ENCODE data around the gene OGFOD3. TPM values are rescaled to one million over a fixed set of nuclear protein-coding genes. Genes with fewer than 3 reads are reported as not detected.

OGFOD3 gene
- total RNA-seq, 1 donor from 2014 or later, result 45.6 TPM

DNA sequence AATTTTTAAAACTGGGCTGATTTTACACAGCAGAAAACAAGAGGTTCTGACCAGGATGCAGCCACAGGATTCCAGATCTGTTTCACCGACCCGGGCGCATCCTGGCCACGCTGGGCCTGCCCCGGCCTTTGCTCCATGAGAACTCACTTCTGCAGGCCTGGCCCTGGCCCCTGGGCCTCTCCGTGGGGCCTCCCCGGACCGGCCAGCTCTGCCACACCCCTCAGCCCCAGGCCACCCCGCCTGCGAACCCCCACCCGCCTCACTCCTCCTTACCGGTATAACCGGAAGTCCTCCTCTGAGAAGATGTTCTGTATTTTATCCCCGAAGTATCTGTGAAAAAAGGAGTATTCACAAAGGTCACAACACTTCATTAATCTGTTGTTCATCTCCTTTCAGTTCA, 13.3 kb downstream of the OGFOD3 start:
- DNase-seq (ENCODE audit: low spot score), result no peak

DNA sequence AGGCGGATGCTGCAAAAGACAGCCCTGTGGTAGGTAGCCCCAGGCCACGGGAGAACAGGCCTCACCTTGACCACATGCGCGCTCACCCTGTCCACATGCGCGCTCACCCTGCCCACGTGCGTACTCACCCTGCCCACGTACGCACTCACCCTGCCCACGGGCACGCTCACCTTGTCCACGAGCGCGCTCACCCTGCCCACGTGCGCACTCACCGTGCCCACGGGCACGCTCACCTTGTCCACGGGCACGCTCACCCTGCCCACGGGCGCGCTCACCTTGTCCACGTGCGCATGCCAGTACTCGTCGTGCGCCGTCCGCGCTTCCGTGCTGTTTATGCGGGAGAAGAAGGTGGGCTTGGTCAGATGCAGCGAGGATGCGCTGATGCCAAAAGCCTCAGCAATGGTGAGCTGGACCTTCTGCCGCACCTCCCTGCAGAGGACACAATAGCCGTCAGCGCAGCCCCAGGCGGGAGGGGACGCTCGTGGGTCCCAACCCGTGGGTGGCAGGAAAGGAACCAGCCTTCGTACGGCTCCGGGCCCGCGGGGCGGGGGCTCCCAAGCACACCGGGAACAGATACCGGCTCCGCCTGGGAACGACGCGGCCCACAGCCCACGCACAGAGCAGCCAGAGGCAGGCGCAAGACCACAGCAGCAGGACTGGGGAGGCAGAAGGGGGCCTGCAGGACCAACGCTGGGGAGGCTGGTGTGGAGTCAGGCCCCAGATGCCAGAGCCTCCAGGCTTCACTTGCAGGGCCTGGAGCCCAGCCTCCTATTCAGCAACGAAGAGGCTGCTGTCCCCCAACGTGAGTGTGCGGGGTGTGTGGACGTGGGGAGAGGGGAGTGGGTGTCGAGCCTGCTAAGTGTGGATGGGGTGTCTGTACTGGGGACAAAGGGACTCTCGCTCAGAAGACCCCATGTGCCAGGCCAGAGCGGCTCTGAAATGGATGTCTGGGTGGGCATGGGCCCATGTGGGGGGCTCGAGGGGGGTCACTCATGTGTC, 14.4 kb downstream of the OGFOD3 start:
- no peak for DNase-seq (ENCODE audit: low spot score)

DNA sequence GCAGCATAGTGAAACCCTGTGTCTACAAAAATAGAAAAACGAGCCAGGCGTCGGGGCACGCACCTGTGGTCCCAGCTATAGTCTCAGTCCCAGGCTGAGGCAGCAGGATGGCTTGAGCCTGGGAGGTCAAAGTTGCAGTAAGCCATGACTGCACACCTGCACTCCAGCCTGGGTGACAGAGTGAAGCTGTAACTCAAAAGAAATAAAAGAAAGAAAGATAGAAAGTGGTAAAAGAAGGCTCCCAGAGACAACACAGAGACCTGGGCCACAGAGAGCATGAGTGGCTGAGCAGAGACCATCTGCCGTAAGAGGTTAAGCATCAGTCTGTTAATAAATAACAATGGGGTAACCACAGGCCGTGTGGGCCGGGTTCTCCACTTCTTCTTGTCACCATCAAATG, 15.5 kb downstream of the OGFOD3 start:
- no peak for DNase-seq (ENCODE audit: low spot score)

DNA sequence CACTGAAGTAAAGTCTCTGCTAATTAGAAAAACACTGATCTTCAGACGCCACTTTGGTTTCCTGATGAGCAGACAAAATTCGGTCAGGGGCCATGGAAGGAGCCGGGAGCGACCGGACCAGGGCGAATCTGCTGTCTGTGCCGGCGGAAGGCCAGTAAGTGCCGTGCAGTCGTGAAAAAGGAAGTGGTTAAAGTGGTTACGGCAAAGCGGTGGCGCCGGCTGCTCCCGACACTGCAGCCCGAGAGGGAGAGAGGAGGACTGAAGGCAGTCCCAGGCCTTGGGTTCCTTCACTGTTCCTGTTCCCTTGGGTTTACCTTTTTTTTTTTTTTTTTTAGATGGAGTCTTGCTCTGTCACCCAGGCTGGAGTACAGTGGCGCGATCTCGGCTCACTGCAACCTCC, 17.6 kb downstream of the OGFOD3 start:
- peak; percentile 37 for DNase-seq (ENCODE audit: low spot score)

DNA sequence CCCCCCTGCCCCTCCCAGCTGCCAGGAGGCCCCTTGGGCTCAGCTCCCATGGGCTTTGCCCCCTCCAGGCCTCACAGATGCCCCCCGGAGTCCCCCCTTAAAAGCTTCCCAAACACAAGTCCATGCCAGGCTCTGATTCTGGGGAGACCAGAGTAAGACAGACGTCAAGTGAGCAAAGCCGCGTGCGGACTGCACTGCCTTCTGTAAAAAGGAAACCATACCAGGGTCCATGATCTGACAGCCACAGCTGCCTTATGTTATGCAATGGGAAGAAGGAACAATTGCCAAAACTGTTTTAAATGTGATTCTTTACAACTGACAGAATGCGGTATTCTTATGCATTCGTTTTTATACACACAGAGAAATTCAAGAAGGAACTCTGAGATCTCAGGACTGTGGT, 18.2 kb downstream of the OGFOD3 start:
- no peak for DNase-seq (ENCODE audit: low spot score)

DNA sequence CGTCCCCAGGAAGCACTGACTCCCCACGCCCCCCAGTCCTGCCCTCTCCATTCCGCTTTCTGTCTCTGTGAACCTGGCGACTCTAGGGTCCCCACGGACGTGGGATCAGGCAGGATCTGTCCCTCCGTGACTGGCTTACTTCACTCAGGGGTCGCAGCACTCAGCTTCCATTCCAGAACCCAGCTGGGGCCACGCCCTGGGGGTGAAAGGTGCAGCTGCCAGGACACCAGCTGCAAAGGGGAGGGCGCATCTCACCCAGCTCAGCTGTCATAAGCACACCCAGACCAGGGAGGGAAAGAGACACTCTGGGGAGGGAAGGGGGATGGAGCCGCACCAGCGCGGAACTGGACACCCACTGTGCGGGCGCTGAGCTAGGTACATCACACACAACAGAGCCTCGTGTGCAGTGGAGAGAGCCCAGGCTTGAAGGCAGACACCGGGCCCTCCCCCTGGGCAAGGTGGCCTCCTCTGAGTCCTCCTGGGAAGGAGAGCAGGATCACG, 18.7 kb downstream of the OGFOD3 start:
- no peak for DNase-seq (ENCODE audit: low spot score)

DNA sequence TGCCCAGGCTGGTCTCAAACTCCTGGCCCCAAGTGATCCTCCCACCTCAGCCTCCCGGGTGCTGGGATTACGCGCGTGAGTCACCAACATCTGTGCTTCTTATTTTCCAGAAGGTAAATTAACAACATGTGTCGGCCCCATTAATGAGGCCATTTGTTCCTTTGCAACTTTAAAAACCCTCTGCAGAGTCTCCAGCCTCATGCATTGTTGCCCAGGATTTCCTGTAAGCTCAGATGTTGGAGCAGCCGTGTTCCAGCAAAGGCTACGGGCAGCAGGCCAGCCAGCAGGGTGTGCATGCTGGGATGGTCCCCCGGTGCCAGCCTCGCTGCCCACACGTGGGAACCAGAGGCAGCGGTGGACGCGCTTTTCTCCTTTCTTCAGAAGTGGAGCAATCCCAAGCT, 19.3 kb downstream of the OGFOD3 start:
- no peak for DNase-seq (ENCODE audit: low spot score)

DNA sequence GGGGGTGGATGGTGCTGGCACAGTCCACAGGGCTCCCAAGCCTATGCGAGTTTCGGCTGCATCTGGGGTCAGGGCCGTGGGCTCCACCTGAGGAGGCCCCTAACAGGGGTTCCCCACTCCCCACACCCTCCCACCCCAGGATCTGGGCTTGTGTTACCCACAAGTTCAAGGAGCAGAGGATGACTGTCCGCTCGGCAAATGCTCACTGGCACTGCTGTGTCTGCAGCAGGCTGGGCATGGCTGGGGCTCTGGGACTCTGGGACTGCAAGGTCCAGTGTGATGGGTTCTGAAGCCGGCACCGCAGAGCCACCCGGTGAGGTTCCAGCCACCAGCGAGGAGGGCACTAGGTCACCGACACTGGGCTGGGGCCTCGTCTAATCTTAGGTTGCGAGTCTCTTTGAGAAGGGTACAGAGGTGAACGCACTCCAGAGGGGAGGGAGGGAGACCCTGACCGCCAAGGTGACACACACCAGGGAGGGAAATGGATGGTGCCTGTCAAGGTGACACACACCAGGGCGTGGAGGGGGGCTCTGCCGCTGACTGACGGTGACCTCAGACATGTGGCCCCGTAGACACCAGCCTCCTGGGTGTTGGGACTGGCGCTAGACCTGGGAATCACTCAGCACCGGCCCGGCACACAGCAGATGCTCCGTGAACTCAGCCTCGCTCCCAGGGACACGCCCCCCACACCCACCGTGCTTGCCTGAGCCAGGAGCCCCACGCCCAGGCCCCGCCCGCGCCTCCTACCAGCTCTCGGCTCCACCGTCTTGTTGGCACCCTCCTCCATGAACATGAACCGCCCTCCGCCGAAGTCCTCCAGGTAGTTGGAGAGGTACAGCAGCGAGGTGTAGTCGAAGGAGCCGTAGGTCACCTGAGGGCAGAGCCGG, 20.7 kb downstream of the OGFOD3 start:
- DNase-seq (ENCODE audit: low spot score), result no peak

DNA sequence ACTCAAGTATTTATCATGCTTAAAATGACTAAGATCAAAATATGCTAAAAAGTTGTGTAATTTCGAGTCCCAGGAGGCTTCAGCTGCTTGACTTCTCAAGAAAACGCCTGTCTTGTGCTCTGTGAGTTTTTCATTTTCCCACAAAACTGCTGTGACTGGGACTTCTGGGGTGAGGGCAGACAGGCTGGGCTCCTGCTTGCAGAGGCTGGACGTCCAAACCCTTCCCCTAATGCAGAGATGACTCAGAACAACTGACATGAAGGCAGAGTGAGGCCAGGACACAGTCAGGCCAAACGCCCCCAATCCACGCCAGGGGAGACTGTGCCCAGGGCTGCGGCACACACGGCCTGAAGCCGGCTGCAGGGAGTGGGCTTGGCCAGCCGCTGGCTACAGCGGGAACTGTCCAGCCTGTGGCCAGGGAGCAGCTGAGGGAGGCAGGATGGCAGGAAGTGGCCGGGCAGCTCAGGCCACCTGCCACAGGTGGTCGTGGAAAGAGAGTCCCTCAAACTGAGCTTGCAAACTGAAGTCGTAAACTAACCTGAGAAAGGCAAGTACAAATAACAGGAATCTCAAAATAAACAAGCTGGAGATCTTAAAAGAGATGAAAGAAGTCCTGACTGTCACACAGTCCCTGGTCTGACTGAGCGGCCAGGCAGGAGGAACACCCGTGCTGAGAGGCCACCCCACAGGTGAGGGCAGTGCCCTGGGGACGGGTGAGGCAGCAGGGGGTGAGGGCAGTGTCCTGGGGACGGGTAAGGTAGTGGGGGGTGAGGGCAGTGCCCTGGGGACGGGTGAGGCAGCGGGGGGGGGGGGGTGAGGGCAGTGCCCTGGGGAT, 21.6 kb downstream of the OGFOD3 start:
- DNase-seq (ENCODE audit: low spot score), result no peak

DNA sequence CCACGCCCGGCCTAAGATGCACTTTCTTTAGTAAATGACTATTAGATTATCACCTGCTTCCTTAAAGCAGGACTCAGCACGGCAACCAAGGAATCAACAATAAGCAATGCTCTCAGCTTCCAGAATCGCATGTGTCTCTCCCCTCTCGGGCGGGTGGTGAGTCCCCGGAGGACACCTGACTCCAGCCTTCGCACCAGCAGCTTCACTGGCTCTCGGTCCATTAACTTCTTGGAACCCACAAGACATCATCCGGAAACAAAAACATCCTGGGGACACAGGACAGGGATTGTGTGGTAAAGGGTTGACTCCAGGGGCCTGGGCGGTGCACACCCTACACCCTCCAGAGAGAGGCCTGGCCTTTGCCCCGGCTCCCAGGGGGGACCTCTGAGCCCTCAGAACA, 24.1 kb downstream of the OGFOD3 start:
- no peak for DNase-seq (ENCODE audit: low spot score)

DNA sequence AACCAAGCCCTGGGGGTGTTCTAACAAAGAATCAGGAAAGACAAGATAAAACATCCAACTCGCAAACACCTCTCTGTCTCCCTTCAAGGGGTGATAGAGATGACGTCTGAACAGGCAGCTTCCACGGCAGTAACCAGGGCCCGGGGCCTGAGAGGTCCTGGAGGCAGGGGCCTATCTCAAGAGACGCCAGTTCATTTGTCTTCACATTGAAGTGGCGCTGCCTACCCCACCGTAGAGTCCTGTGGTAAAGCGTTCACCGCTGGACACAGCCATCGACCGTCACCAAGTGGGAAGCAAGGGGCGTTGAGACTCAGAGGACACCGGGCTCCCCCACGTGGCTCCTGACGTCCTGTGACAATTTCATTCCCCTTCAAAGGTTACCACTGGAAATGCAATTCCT, 25.4 kb downstream of the OGFOD3 start:
- no peak for DNase-seq (ENCODE audit: low spot score)

DNA sequence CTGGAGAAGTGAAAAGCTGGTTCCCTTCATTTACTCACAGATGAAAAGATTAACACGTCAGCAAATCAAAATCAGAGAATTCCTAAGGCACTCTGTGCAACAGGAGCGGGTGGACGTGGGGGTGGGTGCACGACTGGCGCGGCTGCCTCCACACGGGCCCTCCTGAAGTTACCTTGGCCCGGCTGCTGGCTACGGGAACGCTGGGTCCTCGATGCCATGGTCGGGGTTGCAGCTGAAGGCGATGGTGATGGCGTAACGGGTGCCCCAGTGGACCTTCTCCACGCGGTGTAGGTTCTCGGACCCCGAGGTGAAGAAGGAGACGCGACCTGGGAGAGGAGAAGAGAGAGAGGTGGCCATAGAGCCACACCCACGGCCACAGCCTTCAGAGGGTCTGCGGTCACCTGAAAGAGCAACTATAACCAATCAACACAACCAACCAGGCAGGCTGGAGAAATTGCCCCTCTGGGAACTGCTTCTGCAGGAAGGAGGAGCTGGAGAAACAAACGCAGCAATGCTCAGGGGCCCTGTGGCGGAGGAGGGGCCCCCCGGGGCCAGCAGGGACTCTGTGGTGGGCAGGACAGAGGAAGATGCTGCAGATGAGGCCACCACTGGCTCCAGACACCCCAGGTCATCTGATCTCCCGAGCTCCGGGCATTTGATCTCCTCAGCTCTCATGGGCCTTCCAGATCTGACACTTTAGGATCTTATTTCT, 26.0 kb downstream of the OGFOD3 start:
- DNase-seq (ENCODE audit: low spot score), result no peak

DNA sequence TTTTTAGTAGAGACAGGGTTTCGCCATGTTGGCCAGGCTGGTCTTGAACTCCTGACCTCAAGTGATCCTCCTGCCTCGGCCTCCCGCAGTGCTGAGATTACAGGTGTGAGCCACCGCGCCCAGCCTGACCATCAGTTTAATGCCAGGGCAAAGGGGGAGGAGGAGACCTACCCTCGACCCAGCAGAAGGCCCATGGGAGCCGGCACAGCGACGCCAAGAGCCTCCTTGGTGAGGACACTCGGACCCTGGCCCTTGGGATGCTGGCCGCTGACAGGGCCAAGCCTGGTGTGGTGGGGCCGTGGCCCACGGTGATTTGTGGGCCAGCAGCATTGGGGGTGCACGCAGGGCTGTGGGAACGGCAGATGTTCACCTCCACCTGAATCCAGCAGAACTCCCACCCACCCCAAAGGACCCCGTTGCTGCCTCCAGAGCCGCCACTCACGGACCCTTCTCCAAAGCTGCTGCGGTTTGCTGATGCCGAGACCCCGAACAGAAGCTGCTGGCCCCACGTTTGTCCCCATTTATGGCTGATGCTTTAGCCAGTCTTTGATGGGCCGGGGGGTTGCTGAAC, 26.8 kb downstream of the OGFOD3 start:
- no peak for DNase-seq (ENCODE audit: low spot score)

DNA sequence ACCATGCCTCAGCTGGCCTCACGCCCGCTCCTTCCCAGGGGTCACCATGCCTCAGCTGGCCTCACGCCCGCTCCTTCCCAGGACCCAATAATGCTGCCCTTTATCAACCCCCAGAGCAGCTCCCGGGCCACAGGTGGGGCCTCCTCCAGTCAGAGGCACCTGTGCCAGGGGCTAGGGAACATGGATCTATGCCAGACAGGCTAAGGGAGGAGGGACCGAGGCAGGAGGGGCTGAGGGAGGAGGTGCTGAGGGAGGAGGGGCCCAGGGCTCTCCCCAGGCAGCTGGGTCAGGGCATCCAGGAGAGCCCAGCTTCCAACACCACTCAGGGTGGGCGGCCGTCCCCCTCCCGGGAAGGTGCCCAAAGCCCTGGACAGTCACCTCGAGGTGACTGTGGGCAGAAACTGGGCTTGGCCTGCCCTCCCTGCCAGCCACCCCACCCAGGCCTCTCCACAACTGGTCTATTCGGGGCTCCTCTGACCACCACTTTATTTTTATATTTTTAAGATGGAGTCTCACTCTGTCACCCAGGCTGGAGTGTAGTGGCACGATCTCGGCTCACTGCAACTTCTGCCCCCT, 27.4 kb downstream of the OGFOD3 start:
- no peak for DNase-seq (ENCODE audit: low spot score)

DNA sequence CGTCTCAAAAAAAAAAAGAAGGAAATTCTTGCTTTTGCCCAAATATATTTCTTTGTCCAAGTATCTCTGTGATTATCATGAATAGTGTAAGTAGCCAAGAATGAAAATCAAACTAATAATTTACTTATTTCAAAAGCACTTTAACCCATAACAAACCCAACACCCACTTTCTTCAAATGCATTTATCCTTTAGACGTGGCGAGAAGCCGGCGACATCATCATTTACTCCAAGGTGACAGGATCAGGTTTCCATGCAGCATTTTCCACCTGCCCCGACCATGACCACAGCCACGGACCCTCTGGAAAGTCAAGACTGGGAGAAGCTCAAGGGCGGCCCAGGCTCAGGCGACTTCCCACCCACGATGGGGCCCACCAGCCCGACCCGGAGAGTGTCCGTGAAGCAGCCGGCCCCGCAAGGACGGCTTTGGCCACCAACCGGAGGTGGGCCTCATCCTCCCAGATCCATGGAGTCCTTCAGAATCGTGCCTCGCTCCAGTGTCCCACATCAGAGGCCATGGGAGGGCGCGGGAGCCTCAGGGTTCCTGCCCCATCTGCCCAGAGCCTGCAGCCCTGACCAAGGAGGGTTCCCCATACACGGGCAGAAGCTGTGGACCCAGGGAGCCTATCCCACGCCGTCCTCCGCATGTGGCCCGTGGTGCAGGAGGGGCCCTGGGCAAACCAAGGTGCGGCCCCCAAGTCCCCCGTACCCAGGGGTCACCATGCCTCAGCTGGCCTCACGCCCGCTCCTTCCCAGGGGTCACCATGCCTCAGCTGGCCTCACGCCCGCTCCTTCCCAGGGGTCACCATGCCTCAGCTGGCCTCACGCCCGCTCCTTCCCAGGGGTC, 28.1 kb downstream of the OGFOD3 start:
- no peak for DNase-seq (ENCODE audit: low spot score)

DNA sequence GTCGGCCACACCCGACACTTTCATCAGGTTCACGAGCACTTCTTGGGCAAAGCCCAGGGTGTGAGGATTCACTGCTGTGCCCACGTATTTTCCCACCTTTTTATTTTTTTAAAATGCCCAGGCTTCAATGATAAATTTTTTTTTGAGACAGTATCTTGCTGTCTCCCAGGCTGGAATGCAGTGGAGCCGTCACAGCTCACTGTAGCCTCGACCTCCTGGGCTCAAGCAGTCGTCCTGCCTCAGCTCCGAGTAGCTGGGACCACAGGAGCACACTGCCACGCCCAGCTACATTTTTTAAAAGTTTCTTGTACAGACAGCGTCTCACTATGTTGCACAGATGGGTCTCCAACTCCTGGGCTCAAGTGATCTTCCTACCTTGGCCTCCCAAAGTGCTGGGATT, 29.0 kb downstream of the OGFOD3 start:
- DNase-seq (ENCODE audit: low spot score), result no peak

DNA sequence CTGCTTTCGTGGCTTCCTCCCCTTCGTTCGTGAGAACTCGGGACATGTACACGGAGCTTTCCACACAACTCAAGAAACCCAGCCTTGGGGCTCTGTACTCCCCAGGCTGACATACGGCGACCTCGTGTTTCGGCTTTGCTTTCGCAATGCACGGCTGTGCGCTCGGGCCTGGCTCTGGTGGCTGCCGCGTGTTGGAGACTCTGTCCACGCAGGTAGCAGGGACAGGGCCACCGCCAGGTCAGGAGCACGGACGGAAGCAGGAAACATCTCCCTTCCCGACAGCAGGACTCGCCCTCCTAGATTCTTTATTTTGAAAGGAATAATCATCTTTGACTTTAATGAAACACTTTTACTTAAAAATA, 29.5 kb downstream of the OGFOD3 start:
- DNase-seq (ENCODE audit: low spot score), result no peak

DNA sequence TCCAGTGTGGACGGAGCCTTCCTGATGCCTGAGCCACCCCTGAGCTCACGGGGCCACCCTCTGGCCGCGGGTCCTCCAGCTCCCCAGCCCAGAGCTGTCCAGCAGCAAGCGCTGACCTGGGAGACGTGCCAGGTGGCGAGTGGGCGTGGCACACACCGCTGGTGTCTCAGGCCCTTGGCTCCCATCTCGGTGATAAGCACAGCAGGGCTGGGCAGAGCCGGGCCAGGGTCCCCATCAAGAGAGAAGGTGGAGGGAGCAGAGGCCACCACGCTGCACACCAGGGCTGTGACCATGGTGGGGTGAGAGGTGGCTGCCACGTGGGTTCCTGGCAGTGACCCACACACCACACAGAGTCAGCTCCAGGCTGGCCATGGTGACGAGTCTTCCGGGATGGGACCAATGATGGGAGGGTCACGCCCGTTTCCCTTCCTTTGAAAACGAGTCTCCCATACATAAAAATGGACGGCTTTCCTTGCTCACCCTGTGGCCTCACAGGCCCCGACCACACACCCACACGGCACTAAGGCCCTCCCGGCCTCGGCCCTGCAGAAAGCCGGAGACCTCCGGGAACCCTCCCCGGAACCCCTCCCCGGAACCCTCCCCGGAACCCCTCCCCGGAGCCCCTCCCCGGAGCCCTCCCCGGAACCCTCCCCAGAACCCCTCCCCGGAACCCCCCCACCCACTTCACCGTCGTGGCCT, 30.0 kb downstream of the OGFOD3 start:
- no peak for DNase-seq (ENCODE audit: low spot score)

DNA sequence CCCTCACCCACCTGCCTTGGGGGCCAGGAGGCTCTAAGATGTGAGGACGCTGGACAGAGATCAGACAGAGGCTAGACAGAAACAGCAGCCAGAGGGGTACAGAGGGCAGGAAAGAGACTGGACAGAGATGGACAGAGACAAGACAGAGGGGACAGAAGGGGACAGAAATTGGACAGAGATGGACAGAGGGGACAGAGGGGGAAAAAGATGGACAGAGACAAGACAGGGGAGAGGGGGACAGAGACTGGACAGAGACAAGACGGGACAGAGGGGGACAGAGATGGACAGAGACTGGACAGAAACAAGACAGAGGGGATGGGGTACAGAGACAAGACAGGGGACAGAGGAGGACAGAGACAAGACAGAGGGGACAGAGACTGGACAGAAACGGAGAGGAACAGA, 30.7 kb downstream of the OGFOD3 start:
- DNase-seq (ENCODE audit: low spot score), result no peak

Measured in mucosa of gallbladder (tissue), 1 donor.